GM23338 (cell line): ENCODE data around the gene HPRT1. TPM values are rescaled to one million over a fixed set of nuclear protein-coding genes. Genes with fewer than 3 reads are reported as not detected.

Experiments used
- ATAC-seq: fragments of 200-7000 bp; cut with Tn5 transposase; 3 replicates; pipeline ENCODE4 v1.9.1; 2020
- DNase-seq: peaks from one replicate; pipeline ENCODE4 v3.0.0-alpha.2; 2015; ENCODE audit warnings: low spot score
- H2AFZ ChIP-seq: fragments of 200-600 bp; sonication (generic); 2 replicates; pipeline ENCODE4 v1.8.0; 2016; ENCODE audit warnings: antibody characterized with exemption, mild to moderate bottlenecking, moderate library complexity
- H3F3A ChIP-seq: fragments of 200-600 bp; sonication (generic); replicated peaks from 2 replicates; pipeline ENCODE4 v1.8.0; 2017; ENCODE audit warnings: antibody characterized with exemption, mixed run types, low read depth
- H3K27ac ChIP-seq: fragments of 200-600 bp; sonication (generic); 2 replicates; pipeline ENCODE4 v1.6.1; 2016; ENCODE audit warnings: low read depth
- H3K27me3 ChIP-seq: fragments of 200-600 bp; sonication (generic); 2 replicates; pipeline ENCODE4 v1.8.0; 2016; ENCODE audit warnings: mild to moderate bottlenecking, mixed run types, moderate library complexity; ENCODE audit not compliant: insufficient read depth
- H3K36me3 ChIP-seq: fragments of 200-600 bp; sonication (generic); 2 replicates; pipeline ENCODE4 v1.8.0; 2016; ENCODE audit warnings: mild to moderate bottlenecking; ENCODE audit not compliant: insufficient read depth
- H3K4me1 ChIP-seq: fragments of 200-600 bp; sonication (generic); 2 replicates; pipeline ENCODE4 v1.8.0; 2016; ENCODE audit warnings: mild to moderate bottlenecking, moderate library complexity; ENCODE audit not compliant: insufficient read depth
- H3K4me2 ChIP-seq: fragments of 200-600 bp; sonication (generic); 2 replicates; pipeline ENCODE4 v1.7.1; 2017; ENCODE audit warnings: mixed run types
- H3K4me3 ChIP-seq: fragments of 200-600 bp; sonication (generic); 2 replicates; pipeline ENCODE4 v1.6.1; 2016; ENCODE audit warnings: mixed run types
- H3K79me2 ChIP-seq: fragments of 200-600 bp; sonication (generic); replicated peaks from 2 replicates; pipeline ENCODE4 v1.8.0; 2017; ENCODE audit warnings: mild to moderate bottlenecking; ENCODE audit not compliant: insufficient read depth
- H3K9me2 ChIP-seq: fragments of 200-600 bp; sonication (generic); 2 replicates; pipeline ENCODE4 v1.8.0; 2017; ENCODE audit not compliant: insufficient read depth
- H4K20me1 ChIP-seq: fragments of 200-600 bp; sonication (generic); replicated peaks from 2 replicates; pipeline ENCODE4 v1.8.0; 2017; ENCODE audit warnings: mild to moderate bottlenecking; ENCODE audit not compliant: insufficient read depth
- H3K27ac Mint-ChIP-seq: 2 replicates; pipeline ENCODE4 v1.8.0; 2020; ENCODE audit warnings: inconsistent platforms, mild to moderate bottlenecking, moderate library complexity, mixed read lengths
- H3K27me3 Mint-ChIP-seq: 3 replicates; pipeline ENCODE4 v1.8.0; 2022; ENCODE audit warnings: low read depth, mild to moderate bottlenecking, moderate library complexity, mixed read lengths, inconsistent platforms; ENCODE audit not compliant: insufficient read depth, poor library complexity
- H3K36me3 Mint-ChIP-seq: 3 replicates; pipeline ENCODE4 v1.8.0; 2021; ENCODE audit warnings: low read depth, mild to moderate bottlenecking, inconsistent platforms, moderate library complexity, mixed read lengths
- H3K4me1 Mint-ChIP-seq: 3 replicates; pipeline ENCODE4 v1.8.0; 2020; ENCODE audit warnings: mild to moderate bottlenecking, inconsistent platforms, mixed read lengths
- H3K4me3 Mint-ChIP-seq: 3 replicates; pipeline ENCODE4 v1.8.0; 2021; ENCODE audit warnings: moderate library complexity, mild to moderate bottlenecking, inconsistent platforms, mixed read lengths
- H3K9me3 Mint-ChIP-seq: 3 replicates; pipeline ENCODE4 v1.8.0; 2020; ENCODE audit warnings: moderate library complexity, mild to moderate bottlenecking, inconsistent platforms, mixed read lengths
- CREB1 ChIP-seq: fragments of 250-450 bp; sonication (Bioruptor Pico); IDR thresholded peaks from 2 replicates; pipeline ENCODE4 v1.5.0; 2020; ENCODE audit warnings: low read depth, mild to moderate bottlenecking, moderate library complexity
- EZH2 ChIP-seq: fragments of 200-600 bp; sonication (generic); IDR thresholded peaks from one replicate; pipeline ENCODE4 v1.8.0; 2017; ENCODE audit warnings: antibody characterized with exemption, mild to moderate bottlenecking, low read depth; ENCODE audit not compliant: unreplicated experiment
- EZH2phosphoT487 ChIP-seq: fragments of 200-600 bp; sonication (generic); IDR thresholded peaks from one replicate; pipeline ENCODE4 v1.8.1; 2018; ENCODE audit warnings: antibody characterized with exemption; ENCODE audit not compliant: unreplicated experiment
- POLR2AphosphoS5 ChIP-seq: IDR thresholded peaks from 2 replicates; pipeline ENCODE4 v1.6.1; 2016; ENCODE audit warnings: antibody characterized with exemption, low read depth
- STAT1 ChIP-seq: IDR thresholded peaks from one replicate; pipeline ENCODE4 v1.6.1; 2016; ENCODE audit warnings: antibody characterized with exemption; ENCODE audit not compliant: unreplicated experiment
- ZNF114 ChIP-seq: fragments of 250-450 bp; sonication (Bioruptor Pico); IDR thresholded peaks from 2 replicates; pipeline ENCODE4 v1.5.0; 2020; ENCODE audit warnings: mild to moderate bottlenecking, moderate library complexity
- ZNF331 ChIP-seq: fragments of 250-450 bp; sonication (Bioruptor Pico); IDR thresholded peaks from 2 replicates; pipeline ENCODE4 v1.5.0; 2020; ENCODE audit warnings: low read depth, mild to moderate bottlenecking, moderate library complexity
- polyA plus RNA-seq: library from polyadenylated mRNA; unstranded; fragments of >200 nt; fragmentation: Nextera tagmentation; extraction: Ambion mirVana; gene quantifications from 2 replicates; pipeline ENCODE4 v1.2.1, GENCODE V29; 2016
- total RNA-seq: library from RNA; depleted of rRNA; stranded (reverse); fragments of >200 nt; shearing (Covaris generic); gene quantifications from 2 replicates; pipeline ENCODE4 v1.2.3, GENCODE V29; 2014
- TF ChIP-seq, protein P1 (sequence below): IDR thresholded peaks from one replicate; pipeline ENCODE4 v1.6.1; 2018; ENCODE audit warnings: antibody characterized with exemption; ENCODE audit not compliant: unreplicated experiment
- TF ChIP-seq, protein P2 (sequence below): fragments of 250-450 bp; sonication (Bioruptor Pico); IDR thresholded peaks from 2 replicates; pipeline ENCODE4 v1.5.0; 2020; ENCODE audit warnings: mild to moderate bottlenecking, moderate library complexity
- TF ChIP-seq, protein P3 (sequence below), 2 experiments: fragments of 200-600 bp in 1 of 2; sonication (generic) in 1 of 2; conservative IDR thresholded peaks; 2 replicates each; pipeline versions ENCODE4 v1.5.1 to v1.6.1; 2016 to 2017; ENCODE audit warnings: antibody characterized with exemption in 2 of 2, low read depth in 2 of 2, mild to moderate bottlenecking in 2 of 2, moderate library complexity in 1 of 2
- TF ChIP-seq, protein P4 (sequence below): IDR thresholded peaks from 2 replicates; pipeline ENCODE4 v1.6.1; 2016; ENCODE audit warnings: antibody characterized with exemption

Gene HPRT1
- total and polyA plus RNA-seq, 2 experiments from 2014 or later, result 27.0 to 79.4 TPM

DNA sequence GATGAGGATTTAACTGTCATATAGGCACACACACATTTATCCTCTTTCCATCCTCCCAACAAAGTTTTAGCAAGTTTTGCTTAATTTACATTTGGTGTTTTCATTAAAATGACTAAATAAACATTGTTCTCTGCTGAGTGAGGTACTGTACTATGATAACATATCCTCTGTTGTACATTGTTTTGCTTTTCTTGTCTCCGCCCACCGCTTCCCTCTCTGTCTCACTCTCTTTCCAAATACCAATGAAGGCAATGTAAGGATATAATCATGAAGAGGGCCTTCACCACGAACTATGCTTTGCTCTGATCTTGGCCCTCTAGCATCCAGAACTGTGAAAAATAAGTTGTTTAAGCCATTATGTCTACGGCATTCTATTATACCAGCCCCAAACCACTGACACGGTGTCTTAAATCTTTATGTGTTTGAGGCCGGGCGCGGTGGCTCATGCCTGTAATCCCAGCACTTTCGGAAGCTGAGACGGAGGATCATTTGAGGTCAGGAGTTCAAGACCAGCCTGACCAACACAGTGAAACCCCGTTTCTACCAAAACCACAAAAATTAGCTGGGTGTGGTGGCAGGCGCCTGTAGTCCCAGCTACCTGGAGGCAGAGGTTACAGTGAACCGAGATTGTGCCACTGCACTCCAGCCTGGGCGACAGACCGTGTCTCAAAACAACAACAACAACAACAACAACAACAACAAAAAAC lies 65.3 kb downstream of the HPRT1 start:
- Histone ChIP-seq H3F3A (no peaks in the 10 kb centered on the region), H3K79me2 (no peaks in the 10 kb centered on the region), H3K4me3 (no peak overlapping the region), H3K27ac (no peak overlapping the region), H4K20me1 (no peaks in the 10 kb centered on the region), H3K36me3 (no peaks in the 10 kb centered on the region), H3K4me2 (no peak overlapping the region), H3K27me3 (no peaks in the 10 kb centered on the region), H2AFZ (no peak overlapping the region), H3K4me1 (no peaks in the 10 kb centered on the region; the same call in 1 of the 2 replicates), H3K9me2 (no peaks in the 10 kb centered on the region)
- Mint-ChIP-seq H3K4me1 (peaks cover 6% of the 10 kb centered on the region; the same call in 2 of the 3 replicates), H3K4me3 (no peak overlapping the region), H3K36me3 (no peaks in the 10 kb centered on the region), H3K27ac (no peak overlapping the region), H3K27me3 (no peaks in the 10 kb centered on the region), H3K9me3 (no peaks in the 10 kb centered on the region; the same call in 2 of the 3 replicates)
- ATAC-seq, result no peak
- TF ChIP-seq ZNF331, result no peak
- TF ChIP-seq EZH2phosphoT487, result no peak
- TF ChIP-seq, protein P1, sequence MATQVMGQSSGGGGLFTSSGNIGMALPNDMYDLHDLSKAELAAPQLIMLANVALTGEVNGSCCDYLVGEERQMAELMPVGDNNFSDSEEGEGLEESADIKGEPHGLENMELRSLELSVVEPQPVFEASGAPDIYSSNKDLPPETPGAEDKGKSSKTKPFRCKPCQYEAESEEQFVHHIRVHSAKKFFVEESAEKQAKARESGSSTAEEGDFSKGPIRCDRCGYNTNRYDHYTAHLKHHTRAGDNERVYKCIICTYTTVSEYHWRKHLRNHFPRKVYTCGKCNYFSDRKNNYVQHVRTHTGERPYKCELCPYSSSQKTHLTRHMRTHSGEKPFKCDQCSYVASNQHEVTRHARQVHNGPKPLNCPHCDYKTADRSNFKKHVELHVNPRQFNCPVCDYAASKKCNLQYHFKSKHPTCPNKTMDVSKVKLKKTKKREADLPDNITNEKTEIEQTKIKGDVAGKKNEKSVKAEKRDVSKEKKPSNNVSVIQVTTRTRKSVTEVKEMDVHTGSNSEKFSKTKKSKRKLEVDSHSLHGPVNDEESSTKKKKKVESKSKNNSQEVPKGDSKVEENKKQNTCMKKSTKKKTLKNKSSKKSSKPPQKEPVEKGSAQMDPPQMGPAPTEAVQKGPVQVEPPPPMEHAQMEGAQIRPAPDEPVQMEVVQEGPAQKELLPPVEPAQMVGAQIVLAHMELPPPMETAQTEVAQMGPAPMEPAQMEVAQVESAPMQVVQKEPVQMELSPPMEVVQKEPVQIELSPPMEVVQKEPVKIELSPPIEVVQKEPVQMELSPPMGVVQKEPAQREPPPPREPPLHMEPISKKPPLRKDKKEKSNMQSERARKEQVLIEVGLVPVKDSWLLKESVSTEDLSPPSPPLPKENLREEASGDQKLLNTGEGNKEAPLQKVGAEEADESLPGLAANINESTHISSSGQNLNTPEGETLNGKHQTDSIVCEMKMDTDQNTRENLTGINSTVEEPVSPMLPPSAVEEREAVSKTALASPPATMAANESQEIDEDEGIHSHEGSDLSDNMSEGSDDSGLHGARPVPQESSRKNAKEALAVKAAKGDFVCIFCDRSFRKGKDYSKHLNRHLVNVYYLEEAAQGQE, result no peak
- TF ChIP-seq, protein P2, sequence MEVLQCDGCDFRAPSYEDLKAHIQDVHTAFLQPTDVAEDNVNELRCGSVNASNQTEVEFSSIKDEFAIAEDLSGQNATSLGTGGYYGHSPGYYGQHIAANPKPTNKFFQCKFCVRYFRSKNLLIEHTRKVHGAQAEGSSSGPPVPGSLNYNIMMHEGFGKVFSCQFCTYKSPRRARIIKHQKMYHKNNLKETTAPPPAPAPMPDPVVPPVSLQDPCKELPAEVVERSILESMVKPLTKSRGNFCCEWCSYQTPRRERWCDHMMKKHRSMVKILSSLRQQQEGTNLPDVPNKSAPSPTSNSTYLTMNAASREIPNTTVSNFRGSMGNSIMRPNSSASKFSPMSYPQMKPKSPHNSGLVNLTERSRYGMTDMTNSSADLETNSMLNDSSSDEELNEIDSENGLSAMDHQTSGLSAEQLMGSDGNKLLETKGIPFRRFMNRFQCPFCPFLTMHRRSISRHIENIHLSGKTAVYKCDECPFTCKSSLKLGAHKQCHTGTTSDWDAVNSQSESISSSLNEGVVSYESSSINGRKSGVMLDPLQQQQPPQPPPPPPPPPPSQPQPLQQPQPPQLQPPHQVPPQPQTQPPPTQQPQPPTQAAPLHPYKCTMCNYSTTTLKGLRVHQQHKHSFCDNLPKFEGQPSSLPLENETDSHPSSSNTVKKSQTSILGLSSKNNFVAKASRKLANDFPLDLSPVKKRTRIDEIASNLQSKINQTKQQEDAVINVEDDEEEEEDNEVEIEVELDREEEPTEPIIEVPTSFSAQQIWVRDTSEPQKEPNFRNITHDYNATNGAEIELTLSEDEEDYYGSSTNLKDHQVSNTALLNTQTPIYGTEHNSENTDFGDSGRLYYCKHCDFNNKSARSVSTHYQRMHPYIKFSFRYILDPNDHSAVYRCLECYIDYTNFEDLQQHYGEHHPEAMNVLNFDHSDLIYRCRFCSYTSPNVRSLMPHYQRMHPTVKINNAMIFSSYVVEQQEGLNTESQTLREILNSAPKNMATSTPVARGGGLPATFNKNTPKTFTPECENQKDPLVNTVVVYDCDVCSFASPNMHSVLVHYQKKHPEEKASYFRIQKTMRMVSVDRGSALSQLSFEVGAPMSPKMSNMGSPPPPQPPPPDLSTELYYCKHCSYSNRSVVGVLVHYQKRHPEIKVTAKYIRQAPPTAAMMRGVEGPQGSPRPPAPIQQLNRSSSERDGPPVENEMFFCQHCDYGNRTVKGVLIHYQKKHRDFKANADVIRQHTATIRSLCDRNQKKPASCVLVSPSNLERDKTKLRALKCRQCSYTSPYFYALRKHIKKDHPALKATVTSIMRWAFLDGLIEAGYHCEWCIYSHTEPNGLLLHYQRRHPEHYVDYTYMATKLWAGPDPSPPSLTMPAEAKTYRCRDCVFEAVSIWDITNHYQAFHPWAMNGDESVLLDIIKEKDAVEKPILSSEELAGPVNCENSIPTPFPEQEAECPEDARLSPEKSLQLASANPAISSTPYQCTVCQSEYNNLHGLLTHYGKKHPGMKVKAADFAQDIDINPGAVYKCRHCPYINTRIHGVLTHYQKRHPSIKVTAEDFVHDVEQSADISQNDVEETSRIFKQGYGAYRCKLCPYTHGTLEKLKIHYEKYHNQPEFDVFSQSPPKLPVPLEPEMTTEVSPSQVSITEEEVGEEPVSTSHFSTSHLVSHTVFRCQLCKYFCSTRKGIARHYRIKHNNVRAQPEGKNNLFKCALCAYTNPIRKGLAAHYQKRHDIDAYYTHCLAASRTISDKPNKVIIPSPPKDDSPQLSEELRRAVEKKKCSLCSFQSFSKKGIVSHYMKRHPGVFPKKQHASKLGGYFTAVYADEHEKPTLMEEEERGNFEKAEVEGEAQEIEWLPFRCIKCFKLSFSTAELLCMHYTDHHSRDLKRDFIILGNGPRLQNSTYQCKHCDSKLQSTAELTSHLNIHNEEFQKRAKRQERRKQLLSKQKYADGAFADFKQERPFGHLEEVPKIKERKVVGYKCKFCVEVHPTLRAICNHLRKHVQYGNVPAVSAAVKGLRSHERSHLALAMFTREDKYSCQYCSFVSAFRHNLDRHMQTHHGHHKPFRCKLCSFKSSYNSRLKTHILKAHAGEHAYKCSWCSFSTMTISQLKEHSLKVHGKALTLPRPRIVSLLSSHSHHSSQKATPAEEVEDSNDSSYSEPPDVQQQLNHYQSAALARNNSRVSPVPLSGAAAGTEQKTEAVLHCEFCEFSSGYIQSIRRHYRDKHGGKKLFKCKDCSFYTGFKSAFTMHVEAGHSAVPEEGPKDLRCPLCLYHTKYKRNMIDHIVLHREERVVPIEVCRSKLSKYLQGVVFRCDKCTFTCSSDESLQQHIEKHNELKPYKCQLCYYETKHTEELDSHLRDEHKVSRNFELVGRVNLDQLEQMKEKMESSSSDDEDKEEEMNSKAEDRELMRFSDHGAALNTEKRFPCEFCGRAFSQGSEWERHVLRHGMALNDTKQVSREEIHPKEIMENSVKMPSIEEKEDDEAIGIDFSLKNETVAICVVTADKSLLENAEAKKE (CRISPR knock-in tag), result no peak
- TF ChIP-seq ZNF114 (CRISPR knock-in tag), result no peak
- no peak for TF ChIP-seq POLR2AphosphoS5
- TF ChIP-seq, protein P3, sequence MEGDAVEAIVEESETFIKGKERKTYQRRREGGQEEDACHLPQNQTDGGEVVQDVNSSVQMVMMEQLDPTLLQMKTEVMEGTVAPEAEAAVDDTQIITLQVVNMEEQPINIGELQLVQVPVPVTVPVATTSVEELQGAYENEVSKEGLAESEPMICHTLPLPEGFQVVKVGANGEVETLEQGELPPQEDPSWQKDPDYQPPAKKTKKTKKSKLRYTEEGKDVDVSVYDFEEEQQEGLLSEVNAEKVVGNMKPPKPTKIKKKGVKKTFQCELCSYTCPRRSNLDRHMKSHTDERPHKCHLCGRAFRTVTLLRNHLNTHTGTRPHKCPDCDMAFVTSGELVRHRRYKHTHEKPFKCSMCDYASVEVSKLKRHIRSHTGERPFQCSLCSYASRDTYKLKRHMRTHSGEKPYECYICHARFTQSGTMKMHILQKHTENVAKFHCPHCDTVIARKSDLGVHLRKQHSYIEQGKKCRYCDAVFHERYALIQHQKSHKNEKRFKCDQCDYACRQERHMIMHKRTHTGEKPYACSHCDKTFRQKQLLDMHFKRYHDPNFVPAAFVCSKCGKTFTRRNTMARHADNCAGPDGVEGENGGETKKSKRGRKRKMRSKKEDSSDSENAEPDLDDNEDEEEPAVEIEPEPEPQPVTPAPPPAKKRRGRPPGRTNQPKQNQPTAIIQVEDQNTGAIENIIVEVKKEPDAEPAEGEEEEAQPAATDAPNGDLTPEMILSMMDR (conservative IDR thresholded peaks at IDR 0.05; ENCODE audit: low read depth in 2 of 2), result no peak
- TF ChIP-seq, protein P4, sequence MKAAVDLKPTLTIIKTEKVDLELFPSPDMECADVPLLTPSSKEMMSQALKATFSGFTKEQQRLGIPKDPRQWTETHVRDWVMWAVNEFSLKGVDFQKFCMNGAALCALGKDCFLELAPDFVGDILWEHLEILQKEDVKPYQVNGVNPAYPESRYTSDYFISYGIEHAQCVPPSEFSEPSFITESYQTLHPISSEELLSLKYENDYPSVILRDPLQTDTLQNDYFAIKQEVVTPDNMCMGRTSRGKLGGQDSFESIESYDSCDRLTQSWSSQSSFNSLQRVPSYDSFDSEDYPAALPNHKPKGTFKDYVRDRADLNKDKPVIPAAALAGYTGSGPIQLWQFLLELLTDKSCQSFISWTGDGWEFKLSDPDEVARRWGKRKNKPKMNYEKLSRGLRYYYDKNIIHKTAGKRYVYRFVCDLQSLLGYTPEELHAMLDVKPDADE, result no peak
- TF ChIP-seq STAT1, result no peak
- no peak for TF ChIP-seq EZH2
- no peak for TF ChIP-seq CREB1 (CRISPR knock-in tag)
- DNase-seq, result no peak
